PC-9 (cell line): ENCODE results near the gene SRGAP3.

Experiments
- EZH2 ChIP-seq: fragments of 200-600 bp; sonication (generic); IDR thresholded peaks from 2 replicates; pipeline ENCODE4 v1.8.0; 2017; ENCODE audit warnings: antibody characterized with exemption, low read depth
- TF ChIP-seq, protein P1 (sequence below): fragments of 200-600 bp; sonication (generic); conservative IDR thresholded peaks from 2 replicates; pipeline ENCODE4 v1.6.1; 2017; ENCODE audit warnings: mixed run types, antibody characterized with exemption, mild to moderate bottlenecking, moderate library complexity

DNA sequence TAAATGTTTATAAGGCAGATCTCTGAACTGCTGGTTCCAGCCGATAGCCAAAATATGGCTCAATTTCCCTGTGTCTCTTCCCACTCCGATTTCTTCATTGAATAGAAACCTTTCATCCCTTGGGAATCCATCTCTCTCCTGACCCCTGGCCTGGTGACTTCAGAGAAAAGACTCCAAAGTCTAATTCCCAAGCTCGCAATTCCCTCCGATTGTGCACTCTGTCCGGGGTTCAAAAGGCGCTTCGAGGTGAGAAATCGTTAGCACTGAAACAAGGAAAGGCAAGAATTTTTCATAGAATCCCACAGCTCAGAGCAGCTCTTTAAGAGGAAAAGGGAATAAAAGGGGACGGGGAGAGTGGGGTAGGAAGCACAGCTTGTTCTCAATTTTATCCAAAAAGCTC, 267.7 kb downstream of the SRGAP3 start:
- TF ChIP-seq, protein P1, sequence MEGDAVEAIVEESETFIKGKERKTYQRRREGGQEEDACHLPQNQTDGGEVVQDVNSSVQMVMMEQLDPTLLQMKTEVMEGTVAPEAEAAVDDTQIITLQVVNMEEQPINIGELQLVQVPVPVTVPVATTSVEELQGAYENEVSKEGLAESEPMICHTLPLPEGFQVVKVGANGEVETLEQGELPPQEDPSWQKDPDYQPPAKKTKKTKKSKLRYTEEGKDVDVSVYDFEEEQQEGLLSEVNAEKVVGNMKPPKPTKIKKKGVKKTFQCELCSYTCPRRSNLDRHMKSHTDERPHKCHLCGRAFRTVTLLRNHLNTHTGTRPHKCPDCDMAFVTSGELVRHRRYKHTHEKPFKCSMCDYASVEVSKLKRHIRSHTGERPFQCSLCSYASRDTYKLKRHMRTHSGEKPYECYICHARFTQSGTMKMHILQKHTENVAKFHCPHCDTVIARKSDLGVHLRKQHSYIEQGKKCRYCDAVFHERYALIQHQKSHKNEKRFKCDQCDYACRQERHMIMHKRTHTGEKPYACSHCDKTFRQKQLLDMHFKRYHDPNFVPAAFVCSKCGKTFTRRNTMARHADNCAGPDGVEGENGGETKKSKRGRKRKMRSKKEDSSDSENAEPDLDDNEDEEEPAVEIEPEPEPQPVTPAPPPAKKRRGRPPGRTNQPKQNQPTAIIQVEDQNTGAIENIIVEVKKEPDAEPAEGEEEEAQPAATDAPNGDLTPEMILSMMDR = no peak
- no peak for TF ChIP-seq EZH2
